Mononuclear cell (primary cell): Measurements from ENCODE around the gene KLHL18. TPM values are rescaled to one million over a fixed set of nuclear protein-coding genes. Genes with fewer than 3 reads are reported as not detected.
"Not testable (repeated sequence)": the region's sequence is repeated elsewhere in the genome, so short reads cannot be mapped to it uniquely, and the experiment has no call there.

ENCODE experiments used
- H3K27me3 ChIP-seq: 2 replicates; pipeline ENCODE4 v1.6.0; 2011; ENCODE audit warnings: low read length, control low read depth; ENCODE audit not compliant: insufficient read depth
- H3K4me1 ChIP-seq: 2 replicates; pipeline ENCODE4 v1.5.1; 2011; ENCODE audit warnings: mild to moderate bottlenecking, low read length, control low read depth; ENCODE audit not compliant: insufficient read depth
- H3K4me3 ChIP-seq: 2 replicates; pipeline ENCODE4 v1.5.1; 2011; ENCODE audit warnings: mild to moderate bottlenecking, low read length, moderate library complexity
- H3K9me3 ChIP-seq: 2 replicates; pipeline ENCODE4 v1.5.1; 2011; ENCODE audit warnings: low read depth, mild to moderate bottlenecking, control low read depth, low read length
- total RNA-seq: library from RNA; depleted of rRNA; stranded (reverse); fragments of >200 nt; gene quantifications from one replicate; pipeline ENCODE4 v1.2.3, GENCODE V29; 2012

KLHL18 gene
- total RNA-seq, result 14.2 TPM

GRCh38 chr3:47282424-47283192 lies at the start of gene KLHL18, which contains the start of gene KIF9:
TSS of gene KLHL18 (plus strand) at chr3:47282944. CDS start at chr3:47282966, 22 bp downstream.
TSS of gene KIF9 (minus strand) at chr3:47282799. CDS start at chr3:47277374, 5,425 bp downstream.
- H3K4me1 ChIP-seq, result peaks cover 52% of the 10 kb centered on the region
- no peaks in the 10 kb centered on the region for H3K27me3 ChIP-seq
- no peaks in the 10 kb centered on the region for H3K9me3 ChIP-seq
- peak within 1 kb of the TSS; percentile 84 for H3K4me3 ChIP-seq

GRCh38 chr3:47238017-47238416 lies 44.7 kb upstream of the KLHL18 start:
- no peaks in the 10 kb centered on the region for H3K4me1 ChIP-seq
- no peaks in the 10 kb centered on the region for H3K9me3 ChIP-seq
- H3K27me3 ChIP-seq, result no peaks in the 10 kb centered on the region
- H3K4me3 ChIP-seq, result no peak overlapping the region

GRCh38 chr3:47239929-47240328 lies 42.8 kb upstream of the KLHL18 start:
- H3K9me3 ChIP-seq, result no peaks in the 10 kb centered on the region
- no peaks in the 10 kb centered on the region for H3K4me1 ChIP-seq
- no peaks in the 10 kb centered on the region for H3K27me3 ChIP-seq
- H3K4me3 ChIP-seq, result no peak overlapping the region

- H3K9me3 ChIP-seq, result no peaks in the 10 kb centered on the region
- H3K27me3 ChIP-seq, result no peaks in the 10 kb centered on the region
- no peaks in the 10 kb centered on the region for H3K4me1 ChIP-seq
- H3K4me3 ChIP-seq, result no peak overlapping the region
These were observed 39.2 kb upstream of the KLHL18 start for GRCh38 chr3:47243419-47244147.

GRCh38 chr3:47244531-47245100 lies 38.1 kb upstream of the KLHL18 start:
- no peak overlapping the region for H3K4me3 ChIP-seq
- no peaks in the 10 kb centered on the region for H3K9me3 ChIP-seq
- no peaks in the 10 kb centered on the region for H3K4me1 ChIP-seq
- H3K27me3 ChIP-seq, result no peaks in the 10 kb centered on the region

GRCh38 chr3:47245271-47245670 lies 37.5 kb upstream of the KLHL18 start:
- H3K4me3 ChIP-seq, result no peak overlapping the region
- H3K27me3 ChIP-seq, result no peaks in the 10 kb centered on the region
- H3K4me1 ChIP-seq, result no peaks in the 10 kb centered on the region
- no peaks in the 10 kb centered on the region for H3K9me3 ChIP-seq

- Histone ChIP-seq H3K9me3 (no peaks in the 10 kb centered on the region), H3K4me3 (no peak overlapping the region), H3K27me3 (no peaks in the 10 kb centered on the region), H3K4me1 (no peaks in the 10 kb centered on the region)
These were observed 35.3 kb upstream of the KLHL18 start for GRCh38 chr3:47247131-47248064.

- Histone ChIP-seq H3K9me3 (no peaks in the 10 kb centered on the region), H3K27me3 (no peaks in the 10 kb centered on the region), H3K4me1 (no peaks in the 10 kb centered on the region), H3K4me3 (no peak overlapping the region)
These were observed 32.3 kb upstream of the KLHL18 start for GRCh38 chr3:47250309-47251060.

GRCh38 chr3:47251085-47251484 lies 31.7 kb upstream of the KLHL18 start:
- not testable (repeated sequence) for H3K4me1 ChIP-seq, H3K27me3 ChIP-seq, H3K4me3 ChIP-seq, H3K9me3 ChIP-seq

GRCh38 chr3:47251689-47252088 lies 31.1 kb upstream of the KLHL18 start:
- H3K4me3 ChIP-seq, result no peak overlapping the region
- H3K4me1 ChIP-seq, result no peaks in the 10 kb centered on the region
- no peaks in the 10 kb centered on the region for H3K27me3 ChIP-seq
- no peaks in the 10 kb centered on the region for H3K9me3 ChIP-seq

- not testable (repeated sequence) for H3K4me1 ChIP-seq, H3K4me3 ChIP-seq, H3K9me3 ChIP-seq, H3K27me3 ChIP-seq
These were observed 26.4 kb upstream of the KLHL18 start for GRCh38 chr3:47256331-47256730.

GRCh38 chr3:47259114-47259513 lies 23.6 kb upstream of the KLHL18 start:
- Histone ChIP-seq H3K27me3 (no peaks in the 10 kb centered on the region), H3K9me3 (no peaks in the 10 kb centered on the region), H3K4me3 (no peak overlapping the region), H3K4me1 (no peaks in the 10 kb centered on the region)

GRCh38 chr3:47260605-47261004 lies 22.1 kb upstream of the KLHL18 start:
- no peak overlapping the region for H3K4me3 ChIP-seq
- H3K27me3 ChIP-seq, result no peaks in the 10 kb centered on the region
- no peaks in the 10 kb centered on the region for H3K4me1 ChIP-seq
- H3K9me3 ChIP-seq, result no peaks in the 10 kb centered on the region

- H3K9me3 ChIP-seq, result no peaks in the 10 kb centered on the region
- H3K4me1 ChIP-seq, result no peaks in the 10 kb centered on the region
- no peaks in the 10 kb centered on the region for H3K27me3 ChIP-seq
- H3K4me3 ChIP-seq, result no peak overlapping the region
These were observed 21.4 kb upstream of the KLHL18 start for GRCh38 chr3:47261301-47261700.
